Measurements from ENCODE around the gene SLC16A11.

SLC16A11 gene

DNA sequence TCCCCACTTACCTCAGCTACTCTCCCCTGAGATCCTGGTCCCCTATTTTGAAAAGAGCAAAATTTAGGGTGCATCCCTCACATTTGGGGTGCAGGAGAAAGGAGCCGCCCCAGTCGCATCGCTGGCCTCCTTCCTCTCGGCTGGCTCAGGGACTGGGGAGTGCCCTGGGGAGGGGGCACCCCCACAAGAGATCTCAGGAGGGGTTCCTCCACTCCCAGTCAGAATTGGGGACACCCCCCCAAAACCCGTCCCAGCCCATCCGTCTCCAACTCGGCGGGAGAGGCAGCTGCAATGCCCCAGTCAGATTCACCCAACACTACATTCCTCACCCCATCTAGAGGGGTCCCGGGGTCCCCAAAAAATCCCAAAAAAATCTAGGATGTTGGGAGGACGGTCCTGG is 24.5 kb downstream of the SLC16A11 start:
- TF ChIP-seq, protein P1, sequence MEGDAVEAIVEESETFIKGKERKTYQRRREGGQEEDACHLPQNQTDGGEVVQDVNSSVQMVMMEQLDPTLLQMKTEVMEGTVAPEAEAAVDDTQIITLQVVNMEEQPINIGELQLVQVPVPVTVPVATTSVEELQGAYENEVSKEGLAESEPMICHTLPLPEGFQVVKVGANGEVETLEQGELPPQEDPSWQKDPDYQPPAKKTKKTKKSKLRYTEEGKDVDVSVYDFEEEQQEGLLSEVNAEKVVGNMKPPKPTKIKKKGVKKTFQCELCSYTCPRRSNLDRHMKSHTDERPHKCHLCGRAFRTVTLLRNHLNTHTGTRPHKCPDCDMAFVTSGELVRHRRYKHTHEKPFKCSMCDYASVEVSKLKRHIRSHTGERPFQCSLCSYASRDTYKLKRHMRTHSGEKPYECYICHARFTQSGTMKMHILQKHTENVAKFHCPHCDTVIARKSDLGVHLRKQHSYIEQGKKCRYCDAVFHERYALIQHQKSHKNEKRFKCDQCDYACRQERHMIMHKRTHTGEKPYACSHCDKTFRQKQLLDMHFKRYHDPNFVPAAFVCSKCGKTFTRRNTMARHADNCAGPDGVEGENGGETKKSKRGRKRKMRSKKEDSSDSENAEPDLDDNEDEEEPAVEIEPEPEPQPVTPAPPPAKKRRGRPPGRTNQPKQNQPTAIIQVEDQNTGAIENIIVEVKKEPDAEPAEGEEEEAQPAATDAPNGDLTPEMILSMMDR (IDR thresholded peaks at IDR 0.05) = no peak
- peak overlapping the region; percentile 84 for H3K4me3 ChIP-seq
- peak overlapping the region; percentile 95 to 96 for H3K27ac ChIP-seq
- DNase-seq (ENCODE audit: low spot score) = no peak

GRCh38 chr17:7018331-7018964 is 25.4 kb downstream of the SLC16A11 start:
- TF ChIP-seq, protein P1 (IDR thresholded peaks at IDR 0.05) = no peak
- DNase-seq (ENCODE audit: low spot score) = peak; percentile 89
- Histone ChIP-seq H3K27ac (peak overlapping the region; percentile 95 to 96), H3K4me3 (peak overlapping the region; percentile 84)

DNA sequence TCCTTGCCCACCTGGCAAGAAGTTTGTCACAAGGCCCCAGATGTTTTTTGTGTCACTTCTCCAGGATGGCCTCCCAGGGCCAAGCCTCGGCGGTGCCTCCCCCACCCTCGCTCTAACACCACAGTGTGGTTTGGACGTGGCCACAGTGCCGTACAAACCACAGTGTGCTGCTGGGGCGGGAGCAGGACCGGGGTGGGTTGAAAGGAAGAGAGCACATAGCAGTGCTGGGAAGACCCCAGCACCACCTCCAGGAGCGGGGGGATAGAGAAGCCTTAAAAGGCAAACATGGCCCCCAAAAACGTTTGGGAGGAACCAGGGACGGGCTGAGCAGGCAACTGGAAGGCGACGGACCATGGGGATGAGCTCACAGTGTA is 26.1 kb downstream of the SLC16A11 start:
- peak overlapping the region; percentile 95 to 96 for H3K27ac ChIP-seq
- TF ChIP-seq, protein P1 (IDR thresholded peaks at IDR 0.05) = no peak
- peak overlapping the region; percentile 84 for H3K4me3 ChIP-seq
- no peak for DNase-seq (ENCODE audit: low spot score)

- H3K27ac ChIP-seq = peak overlapping the region; percentile 95 to 96
- DNase-seq (ENCODE audit: low spot score) = no peak
- TF ChIP-seq, protein P1 (IDR thresholded peaks at IDR 0.05) = no peak
- peak overlapping the region; percentile 84 for H3K4me3 ChIP-seq
Measured at GRCh38 chr17:7016886-7017826, 26.7 kb downstream of the SLC16A11 start.

GRCh38 chr17:7016418-7016817 is 27.5 kb downstream of the SLC16A11 start:
- H3K4me3 ChIP-seq = no peak overlapping the region
- H3K27ac ChIP-seq = peak overlapping the region; percentile 95 to 96
- TF ChIP-seq, protein P1 (IDR thresholded peaks at IDR 0.05) = no peak
- no peak for DNase-seq (ENCODE audit: low spot score)

DNA sequence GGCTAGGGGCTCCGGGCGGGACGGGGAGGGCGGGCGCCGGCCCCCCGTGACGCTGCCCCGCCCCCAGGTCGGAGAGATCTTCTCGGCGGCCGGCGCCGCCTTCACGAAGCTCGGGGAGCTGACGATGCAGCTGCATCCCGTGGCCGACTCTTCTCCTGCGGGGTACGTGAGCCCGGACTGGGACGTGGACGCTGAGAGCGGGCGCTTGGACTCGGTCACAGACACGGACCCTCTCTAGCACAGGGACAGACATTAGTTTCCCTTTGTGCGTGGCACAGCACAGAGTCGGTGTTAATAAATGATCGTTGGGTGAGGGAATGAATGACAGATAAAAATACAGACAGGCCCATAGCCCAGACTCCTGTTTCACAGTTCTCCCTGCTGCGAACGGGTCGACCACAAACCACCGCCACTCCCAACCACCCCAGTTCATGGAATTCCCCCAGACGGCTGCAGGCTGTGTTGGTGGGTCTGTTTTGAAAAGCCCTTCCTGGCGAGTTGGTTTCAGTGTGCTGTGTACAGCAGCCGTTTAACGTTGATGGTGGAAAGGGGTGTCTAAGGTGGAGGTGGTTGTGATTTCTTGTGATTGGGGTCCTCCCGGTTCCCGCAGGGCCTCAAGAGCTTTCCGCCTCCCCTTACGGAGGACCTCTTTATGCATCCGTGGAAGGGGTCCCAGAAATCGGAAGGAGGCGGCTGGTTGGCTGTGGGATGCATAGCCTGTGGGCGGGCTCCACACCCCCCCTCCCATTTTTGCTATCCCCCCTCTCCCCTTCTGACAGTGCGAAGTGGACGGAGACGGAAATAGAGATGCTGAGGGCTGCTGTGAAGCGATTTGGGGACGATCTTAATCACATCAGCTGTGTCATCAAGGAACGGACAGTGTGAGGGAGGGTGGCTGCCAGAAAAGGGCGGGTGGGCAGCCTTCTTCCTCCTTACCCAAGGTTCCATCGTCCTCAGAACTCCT is 28.6 kb downstream of the SLC16A11 start:
- H3K4me3 ChIP-seq = peak overlapping the region; percentile 93
- no peak for DNase-seq (ENCODE audit: low spot score)
- TF ChIP-seq, protein P1 (IDR thresholded peaks at IDR 0.05) = no peak
- H3K27ac ChIP-seq = peak overlapping the region; percentile 93 to 96

Data from coronary artery (tissue), 2 donors.